ENCODE data around the gene HSPB1. TPM values are rescaled to one million over a fixed set of nuclear protein-coding genes. Genes with fewer than 3 reads are reported as not detected.
A peak's percentile ranks its signal among the peaks of the same experiment; 100 is the strongest.

Gene HSPB1
- total and polyA plus RNA-seq, 4 donors = 25.5 to 186 (median 104) TPM

DNA sequence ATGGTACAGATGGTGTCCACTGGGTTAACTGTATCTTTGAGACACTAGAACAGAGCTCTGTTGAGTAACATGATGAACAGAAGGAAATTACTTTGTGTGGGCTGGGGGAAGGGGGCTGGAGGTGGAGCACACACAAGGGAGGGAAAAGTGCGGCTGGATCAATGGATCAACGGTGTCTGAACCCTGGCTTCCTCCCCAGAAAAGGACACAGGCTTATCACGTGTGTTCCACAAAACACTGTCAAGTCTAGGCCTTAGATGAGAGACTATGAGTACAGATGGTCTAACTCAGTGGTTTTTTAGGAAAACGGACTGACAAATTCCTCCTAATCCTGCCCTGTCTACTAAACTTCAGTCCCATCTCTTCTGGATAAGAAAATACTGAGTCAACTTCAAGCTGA lies 27.8 kb downstream of the HSPB1 start:
- Histone ChIP-seq H3K9ac (ENCODE audit: low read depth in 1 of 2, low read length in 2 of 2) (no peak overlapping the region), H3K4me3 (ENCODE audit: low read depth in 1 of 3, low read length in 3 of 3) (no peak overlapping the region), H3K27ac (ENCODE audit: low read depth in 1 of 2, low read length in 2 of 2) (no peak overlapping the region), H3K9me3 (ENCODE audit: control insufficient read depth in 4 of 4, low read length in 3 of 4) (no peaks in the 10 kb centered on the region), H3K4me1 (ENCODE audit: control insufficient read depth in 4 of 4, insufficient read depth in 4 of 4, low read length in 3 of 4) (peaks cover 7 to 38% (median 32%) of the 10 kb centered on the region in 4 donors), H3K27me3 (ENCODE audit: control insufficient read depth in 4 of 4, insufficient read depth in 4 of 4, low read length in 3 of 4) (no peaks in the 10 kb centered on the region), H3K36me3 (ENCODE audit: control insufficient read depth in 4 of 4, insufficient read depth in 3 of 4, low read depth in 1 of 4, low read length in 3 of 4) (peaks cover 3 to 22% (median 13%) of the 10 kb centered on the region in 4 donors)
- TF ChIP-seq RXRA (IDR thresholded peaks at IDR 0.05) = peak; percentile 41 to 58
- no peak for TF ChIP-seq TAF1 (conservative IDR thresholded peaks at IDR 0.05)
- peak in 1 of 2 donors; percentile 44 for TF ChIP-seq HNF4A (conservative IDR thresholded peaks at IDR 0.05)
- TF ChIP-seq YY1 (IDR thresholded peaks at IDR 0.05) = no peak
- no peak for TF ChIP-seq RAD21 (IDR thresholded peaks at IDR 0.05)
- 24% methylated on average over 4 of the region's 4 CpGs for WGBS
- DNase-seq (ENCODE audit: low spot score) = no peak

GRCh38 chr7:76330673-76331072 lies 28.2 kb downstream of the HSPB1 start:
- Histone ChIP-seq H3K9ac (ENCODE audit: low read depth in 1 of 2, low read length in 2 of 2) (no peak overlapping the region), H3K9me3 (ENCODE audit: control insufficient read depth in 4 of 4, low read length in 3 of 4) (no peaks in the 10 kb centered on the region), H3K36me3 (ENCODE audit: control insufficient read depth in 4 of 4, insufficient read depth in 3 of 4, low read depth in 1 of 4, low read length in 3 of 4) (peaks cover 3 to 22% (median 13%) of the 10 kb centered on the region in 4 donors), H3K27me3 (ENCODE audit: control insufficient read depth in 4 of 4, insufficient read depth in 4 of 4, low read length in 3 of 4) (no peaks in the 10 kb centered on the region), H3K4me1 (ENCODE audit: control insufficient read depth in 4 of 4, insufficient read depth in 4 of 4, low read length in 3 of 4) (peaks cover 7 to 38% (median 32%) of the 10 kb centered on the region in 4 donors), H3K4me3 (ENCODE audit: low read depth in 1 of 3, low read length in 3 of 3) (no peak overlapping the region), H3K27ac (ENCODE audit: low read depth in 1 of 2, low read length in 2 of 2) (no peak overlapping the region)
- TF ChIP-seq FOXA1 (IDR thresholded peaks at IDR 0.05) (no peak), RXRA (IDR thresholded peaks at IDR 0.05) (no peak), EGR1 (IDR thresholded peaks at IDR 0.05; ENCODE audit: low read depth in 2 of 2) (no peak), RAD21 (IDR thresholded peaks at IDR 0.05) (no peak), MAX (IDR thresholded peaks at IDR 0.05) (no peak), FOXA2 (IDR thresholded peaks at IDR 0.05) (no peak), GABPA (IDR thresholded peaks at IDR 0.05 in 1 of 2, conservative IDR thresholded peaks at IDR 0.05 in 1 of 2) (no peak), ZBTB33 (IDR thresholded peaks at IDR 0.05) (no peak), YY1 (IDR thresholded peaks at IDR 0.05) (no peak), SP1 (IDR thresholded peaks at IDR 0.05) (no peak), TAF1 (conservative IDR thresholded peaks at IDR 0.05) (no peak), HNF4G (IDR thresholded peaks at IDR 0.05) (no peak), HNF4A (conservative IDR thresholded peaks at IDR 0.05) (no peak)
- TF ChIP-seq, protein P1, sequence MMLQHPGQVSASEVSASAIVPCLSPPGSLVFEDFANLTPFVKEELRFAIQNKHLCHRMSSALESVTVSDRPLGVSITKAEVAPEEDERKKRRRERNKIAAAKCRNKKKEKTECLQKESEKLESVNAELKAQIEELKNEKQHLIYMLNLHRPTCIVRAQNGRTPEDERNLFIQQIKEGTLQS (IDR thresholded peaks at IDR 0.05) = no peak
- TF ChIP-seq, protein P2, sequence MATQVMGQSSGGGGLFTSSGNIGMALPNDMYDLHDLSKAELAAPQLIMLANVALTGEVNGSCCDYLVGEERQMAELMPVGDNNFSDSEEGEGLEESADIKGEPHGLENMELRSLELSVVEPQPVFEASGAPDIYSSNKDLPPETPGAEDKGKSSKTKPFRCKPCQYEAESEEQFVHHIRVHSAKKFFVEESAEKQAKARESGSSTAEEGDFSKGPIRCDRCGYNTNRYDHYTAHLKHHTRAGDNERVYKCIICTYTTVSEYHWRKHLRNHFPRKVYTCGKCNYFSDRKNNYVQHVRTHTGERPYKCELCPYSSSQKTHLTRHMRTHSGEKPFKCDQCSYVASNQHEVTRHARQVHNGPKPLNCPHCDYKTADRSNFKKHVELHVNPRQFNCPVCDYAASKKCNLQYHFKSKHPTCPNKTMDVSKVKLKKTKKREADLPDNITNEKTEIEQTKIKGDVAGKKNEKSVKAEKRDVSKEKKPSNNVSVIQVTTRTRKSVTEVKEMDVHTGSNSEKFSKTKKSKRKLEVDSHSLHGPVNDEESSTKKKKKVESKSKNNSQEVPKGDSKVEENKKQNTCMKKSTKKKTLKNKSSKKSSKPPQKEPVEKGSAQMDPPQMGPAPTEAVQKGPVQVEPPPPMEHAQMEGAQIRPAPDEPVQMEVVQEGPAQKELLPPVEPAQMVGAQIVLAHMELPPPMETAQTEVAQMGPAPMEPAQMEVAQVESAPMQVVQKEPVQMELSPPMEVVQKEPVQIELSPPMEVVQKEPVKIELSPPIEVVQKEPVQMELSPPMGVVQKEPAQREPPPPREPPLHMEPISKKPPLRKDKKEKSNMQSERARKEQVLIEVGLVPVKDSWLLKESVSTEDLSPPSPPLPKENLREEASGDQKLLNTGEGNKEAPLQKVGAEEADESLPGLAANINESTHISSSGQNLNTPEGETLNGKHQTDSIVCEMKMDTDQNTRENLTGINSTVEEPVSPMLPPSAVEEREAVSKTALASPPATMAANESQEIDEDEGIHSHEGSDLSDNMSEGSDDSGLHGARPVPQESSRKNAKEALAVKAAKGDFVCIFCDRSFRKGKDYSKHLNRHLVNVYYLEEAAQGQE (IDR thresholded peaks at IDR 0.05) = no peak
- 95% methylated on average over 5 of the region's 5 CpGs for WGBS
- DNase-seq (ENCODE audit: low spot score) = no peak
